ENCODE data around the gene EXTL2.

DNA sequence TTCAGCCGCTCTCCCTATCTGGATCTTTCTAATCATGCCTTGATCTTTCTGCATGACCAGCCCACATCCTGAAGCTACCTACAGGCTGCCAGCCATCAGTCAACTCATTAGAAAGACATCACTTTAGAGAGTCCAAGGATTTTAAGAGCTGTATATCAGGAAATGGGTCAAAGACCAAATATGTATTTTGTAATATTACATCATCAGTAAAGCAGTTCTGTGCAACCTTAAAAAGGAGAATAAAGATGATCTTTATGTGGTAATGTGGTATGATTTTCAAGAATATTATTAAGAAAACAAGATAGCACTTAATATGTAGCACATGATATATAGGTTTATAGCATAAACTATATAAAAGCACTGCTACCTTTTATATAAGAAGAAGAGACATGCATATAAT lies 48.9 kb upstream of the EXTL2 start:
- TF ChIP-seq, protein P1, sequence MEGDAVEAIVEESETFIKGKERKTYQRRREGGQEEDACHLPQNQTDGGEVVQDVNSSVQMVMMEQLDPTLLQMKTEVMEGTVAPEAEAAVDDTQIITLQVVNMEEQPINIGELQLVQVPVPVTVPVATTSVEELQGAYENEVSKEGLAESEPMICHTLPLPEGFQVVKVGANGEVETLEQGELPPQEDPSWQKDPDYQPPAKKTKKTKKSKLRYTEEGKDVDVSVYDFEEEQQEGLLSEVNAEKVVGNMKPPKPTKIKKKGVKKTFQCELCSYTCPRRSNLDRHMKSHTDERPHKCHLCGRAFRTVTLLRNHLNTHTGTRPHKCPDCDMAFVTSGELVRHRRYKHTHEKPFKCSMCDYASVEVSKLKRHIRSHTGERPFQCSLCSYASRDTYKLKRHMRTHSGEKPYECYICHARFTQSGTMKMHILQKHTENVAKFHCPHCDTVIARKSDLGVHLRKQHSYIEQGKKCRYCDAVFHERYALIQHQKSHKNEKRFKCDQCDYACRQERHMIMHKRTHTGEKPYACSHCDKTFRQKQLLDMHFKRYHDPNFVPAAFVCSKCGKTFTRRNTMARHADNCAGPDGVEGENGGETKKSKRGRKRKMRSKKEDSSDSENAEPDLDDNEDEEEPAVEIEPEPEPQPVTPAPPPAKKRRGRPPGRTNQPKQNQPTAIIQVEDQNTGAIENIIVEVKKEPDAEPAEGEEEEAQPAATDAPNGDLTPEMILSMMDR (IDR thresholded peaks at IDR 0.05): no peak
- TF ChIP-seq POLR2A (IDR thresholded peaks at IDR 0.05): no peak

Measured in breast epithelium (tissue), 3 donors.